DOHH2 (cell line): ENCODE data around the gene ADGRB3.
"Not testable (repeated sequence)": the region's sequence is repeated elsewhere in the genome, so short reads cannot be mapped to it uniquely, and the experiment has no call there.

ENCODE experiments used
- H3F3A ChIP-seq: fragments of 200-600 bp; sonication (generic), shearing (Covaris generic); 2 replicates; pipeline ENCODE4 v1.6.0; 2016; ENCODE audit warnings: antibody characterized with exemption, mild to moderate bottlenecking; ENCODE audit not compliant: control insufficient read depth, insufficient read depth
- H3K27ac ChIP-seq: fragments of 200-600 bp; sonication (generic); 2 replicates; pipeline ENCODE4 v1.5.1; 2014; ENCODE audit warnings: low read depth, mild to moderate bottlenecking, low read length, moderate library complexity
- H3K27me3 ChIP-seq: fragments of 200-600 bp; sonication (generic); 2 replicates; pipeline ENCODE4 v1.6.1; 2014; ENCODE audit warnings: mild to moderate bottlenecking, low read length, mixed read lengths; ENCODE audit not compliant: control insufficient read depth
- H3K36me3 ChIP-seq: fragments of 200-600 bp; sonication (generic); 2 replicates; pipeline ENCODE4 v1.6.1; 2014; ENCODE audit warnings: mild to moderate bottlenecking, low read length, moderate library complexity, mixed read lengths; ENCODE audit not compliant: control insufficient read depth
- H3K4me1 ChIP-seq: fragments of 200-600 bp; sonication (generic); 2 replicates; pipeline ENCODE4 v1.6.1; 2014; ENCODE audit warnings: mild to moderate bottlenecking, low read length, mixed read lengths; ENCODE audit not compliant: control insufficient read depth
- H3K4me2 ChIP-seq: fragments of 200-600 bp; sonication (generic); 2 replicates; pipeline ENCODE4 v1.6.0; 2014; ENCODE audit warnings: mild to moderate bottlenecking, low read length, moderate library complexity
- H3K4me3 ChIP-seq: fragments of 200-600 bp; sonication (generic); 2 replicates; pipeline ENCODE4 v1.5.1; 2014; ENCODE audit warnings: mild to moderate bottlenecking, low read length, mixed read lengths
- H3K79me2 ChIP-seq: fragments of 200-600 bp; sonication (generic); 2 replicates; pipeline ENCODE4 v1.6.1; 2014; ENCODE audit warnings: mild to moderate bottlenecking, low read length, mixed read lengths; ENCODE audit not compliant: control insufficient read depth
- H3K9me2 ChIP-seq: fragments of 200-600 bp; sonication (generic); replicated peaks from 2 replicates; pipeline ENCODE4 v1.6.1; 2014; ENCODE audit warnings: mild to moderate bottlenecking, low read length, mixed read lengths; ENCODE audit not compliant: control insufficient read depth
- H3K9me3 ChIP-seq: fragments of 200-600 bp; sonication (generic); 2 replicates; pipeline ENCODE4 v1.6.1; 2014; ENCODE audit warnings: antibody characterized with exemption, low read length, mixed read lengths; ENCODE audit not compliant: control insufficient read depth, insufficient read depth
- H4K20me1 ChIP-seq: fragments of 200-600 bp; sonication (generic); 2 replicates; pipeline ENCODE4 v1.6.0; 2014; ENCODE audit warnings: low read depth, mild to moderate bottlenecking, antibody characterized with exemption, low read length, moderate library complexity; ENCODE audit not compliant: control insufficient read depth, insufficient read depth
- EZH2phosphoT487 ChIP-seq: fragments of 200-600 bp; sonication (generic); IDR thresholded peaks from 2 replicates; pipeline ENCODE4 v1.6.1; 2017; ENCODE audit warnings: borderline replicate concordance, mild to moderate bottlenecking, antibody characterized with exemption, low read length, moderate library complexity, mixed read lengths
- TF ChIP-seq, protein P1 (sequence below): fragments of 200-600 bp; sonication (generic); IDR thresholded peaks from one replicate; pipeline ENCODE4 v1.5.1; 2014; ENCODE audit warnings: antibody characterized with exemption, mild to moderate bottlenecking, low read depth, low read length; ENCODE audit not compliant: poor library complexity, severe bottlenecking

ADGRB3 gene

DNA sequence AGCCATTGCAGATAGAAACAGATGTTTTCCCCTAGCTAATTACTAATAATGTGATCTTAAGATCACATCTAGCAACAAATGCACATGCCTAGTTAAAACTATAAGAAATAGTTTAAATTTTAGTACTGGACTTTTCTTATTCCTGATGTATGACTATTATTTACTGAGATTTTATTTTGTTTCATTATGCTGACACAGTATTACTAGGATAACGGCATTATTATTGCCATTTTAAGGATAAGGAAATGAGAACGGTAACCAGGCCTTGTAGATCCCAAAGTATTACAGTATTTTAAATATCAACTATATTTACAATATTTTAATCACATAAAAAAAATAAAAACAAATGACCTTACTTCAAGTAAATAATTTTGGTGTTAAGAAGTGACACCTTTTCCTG lies 240.3 kb downstream of the ADGRB3 start:
- H3K9me2 ChIP-seq: no peaks in the 10 kb centered on the region
- H3K4me2 ChIP-seq: no peak overlapping the region
- H3K36me3 ChIP-seq: no peaks in the 10 kb centered on the region
- H3K9me3 ChIP-seq: no peaks in the 10 kb centered on the region
- TF ChIP-seq EZH2phosphoT487: no peak
- TF ChIP-seq, protein P1, sequence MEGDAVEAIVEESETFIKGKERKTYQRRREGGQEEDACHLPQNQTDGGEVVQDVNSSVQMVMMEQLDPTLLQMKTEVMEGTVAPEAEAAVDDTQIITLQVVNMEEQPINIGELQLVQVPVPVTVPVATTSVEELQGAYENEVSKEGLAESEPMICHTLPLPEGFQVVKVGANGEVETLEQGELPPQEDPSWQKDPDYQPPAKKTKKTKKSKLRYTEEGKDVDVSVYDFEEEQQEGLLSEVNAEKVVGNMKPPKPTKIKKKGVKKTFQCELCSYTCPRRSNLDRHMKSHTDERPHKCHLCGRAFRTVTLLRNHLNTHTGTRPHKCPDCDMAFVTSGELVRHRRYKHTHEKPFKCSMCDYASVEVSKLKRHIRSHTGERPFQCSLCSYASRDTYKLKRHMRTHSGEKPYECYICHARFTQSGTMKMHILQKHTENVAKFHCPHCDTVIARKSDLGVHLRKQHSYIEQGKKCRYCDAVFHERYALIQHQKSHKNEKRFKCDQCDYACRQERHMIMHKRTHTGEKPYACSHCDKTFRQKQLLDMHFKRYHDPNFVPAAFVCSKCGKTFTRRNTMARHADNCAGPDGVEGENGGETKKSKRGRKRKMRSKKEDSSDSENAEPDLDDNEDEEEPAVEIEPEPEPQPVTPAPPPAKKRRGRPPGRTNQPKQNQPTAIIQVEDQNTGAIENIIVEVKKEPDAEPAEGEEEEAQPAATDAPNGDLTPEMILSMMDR: no peak
- H3K4me3 ChIP-seq: no peak overlapping the region
- no peaks in the 10 kb centered on the region for H3F3A ChIP-seq
- H3K4me1 ChIP-seq: no peaks in the 10 kb centered on the region
- no peaks in the 10 kb centered on the region for H4K20me1 ChIP-seq
- no peak overlapping the region for H3K27ac ChIP-seq
- H3K79me2 ChIP-seq: no peaks in the 10 kb centered on the region
- H3K27me3 ChIP-seq: no peaks in the 10 kb centered on the region; the same call in 1 of the 2 replicates

DNA sequence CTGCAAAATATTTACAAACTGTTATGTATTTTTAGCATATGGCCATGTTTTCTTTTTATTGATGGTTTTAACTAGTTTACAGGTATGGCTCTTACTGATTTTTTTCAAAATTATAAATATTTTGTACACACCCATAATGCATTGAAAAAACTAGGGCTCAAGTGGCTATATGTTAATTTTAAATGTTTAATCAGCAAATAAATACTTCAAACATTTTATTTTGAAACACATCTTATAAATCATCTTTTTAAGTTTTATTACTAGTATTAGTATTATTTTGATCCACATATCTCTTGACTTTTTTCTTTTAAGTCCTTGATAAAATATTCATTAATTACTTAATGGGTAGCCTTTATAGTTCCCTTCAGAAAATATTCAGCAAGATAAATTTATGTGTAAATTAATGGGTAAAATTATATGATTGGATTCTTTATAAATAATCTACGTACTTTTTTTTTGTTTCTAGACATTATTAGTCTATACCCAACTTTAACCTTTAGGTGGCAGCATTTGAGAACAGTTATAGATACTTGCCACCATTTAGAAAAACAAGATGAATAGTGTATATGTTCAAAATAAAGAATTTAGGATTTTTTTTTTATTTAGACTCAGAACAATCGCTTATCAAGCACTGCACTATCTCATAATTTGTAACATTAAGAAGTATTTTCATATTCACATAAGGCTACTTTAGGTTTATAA lies 241.9 kb downstream of the ADGRB3 start:
- no peak overlapping the region for H3K27ac ChIP-seq
- H3K27me3 ChIP-seq: no peaks in the 10 kb centered on the region; the same call in 1 of the 2 replicates
- no peaks in the 10 kb centered on the region for H4K20me1 ChIP-seq
- H3K36me3 ChIP-seq: no peaks in the 10 kb centered on the region
- H3F3A ChIP-seq: no peaks in the 10 kb centered on the region
- no peaks in the 10 kb centered on the region for H3K4me1 ChIP-seq
- H3K9me3 ChIP-seq: no peaks in the 10 kb centered on the region
- no peaks in the 10 kb centered on the region for H3K79me2 ChIP-seq
- no peaks in the 10 kb centered on the region for H3K9me2 ChIP-seq
- TF ChIP-seq, protein P1: peak; percentile 44
- no peak for TF ChIP-seq EZH2phosphoT487
- H3K4me2 ChIP-seq: no peak overlapping the region
- no peak overlapping the region for H3K4me3 ChIP-seq

DNA sequence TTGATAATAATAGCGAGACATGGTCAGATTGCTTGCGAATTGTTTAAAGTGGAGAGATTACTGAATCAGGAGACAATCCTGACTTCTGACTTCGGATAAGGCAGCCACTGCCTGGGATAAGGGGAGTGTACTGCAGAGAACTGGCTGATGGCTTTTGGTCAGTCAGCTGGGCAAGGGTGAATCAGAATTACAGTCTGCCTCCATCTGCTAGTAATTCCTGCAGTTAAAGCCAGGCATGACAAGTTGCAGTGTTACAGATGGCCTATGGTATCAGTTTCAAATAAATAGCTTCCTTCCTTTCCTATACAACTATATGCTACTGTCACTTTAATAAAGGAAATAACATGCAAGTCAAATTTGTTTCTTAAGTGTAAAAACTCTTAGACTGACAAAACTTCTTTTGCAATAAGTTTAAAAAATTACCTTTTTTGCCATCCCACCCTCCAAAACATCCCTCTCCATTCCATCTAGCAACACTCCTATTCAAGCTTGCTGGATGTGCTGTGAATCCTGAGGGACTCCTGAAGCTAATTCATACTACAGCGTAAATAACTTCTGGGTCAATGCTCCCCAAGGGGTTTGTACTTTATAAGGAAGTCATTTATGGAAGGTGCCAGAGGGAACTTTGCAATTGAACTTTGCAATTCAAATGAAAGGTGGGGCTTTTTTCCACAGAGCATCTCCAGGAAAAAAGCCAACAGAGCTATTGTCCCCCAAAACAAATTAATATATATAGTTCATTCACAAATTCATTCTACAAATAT lies 245.2 kb downstream of the ADGRB3 start:
- Histone ChIP-seq H3K4me2 (no peak overlapping the region), H3K79me2 (no peaks in the 10 kb centered on the region), H3F3A (no peaks in the 10 kb centered on the region), H4K20me1 (no peaks in the 10 kb centered on the region), H3K27ac (no peak overlapping the region), H3K4me3 (no peak overlapping the region), H3K9me3 (no peaks in the 10 kb centered on the region), H3K4me1 (no peaks in the 10 kb centered on the region), H3K9me2 (no peaks in the 10 kb centered on the region), H3K36me3 (no peaks in the 10 kb centered on the region), H3K27me3 (no peaks in the 10 kb centered on the region)
- no peak for TF ChIP-seq EZH2phosphoT487
- TF ChIP-seq, protein P1: no peak

DNA sequence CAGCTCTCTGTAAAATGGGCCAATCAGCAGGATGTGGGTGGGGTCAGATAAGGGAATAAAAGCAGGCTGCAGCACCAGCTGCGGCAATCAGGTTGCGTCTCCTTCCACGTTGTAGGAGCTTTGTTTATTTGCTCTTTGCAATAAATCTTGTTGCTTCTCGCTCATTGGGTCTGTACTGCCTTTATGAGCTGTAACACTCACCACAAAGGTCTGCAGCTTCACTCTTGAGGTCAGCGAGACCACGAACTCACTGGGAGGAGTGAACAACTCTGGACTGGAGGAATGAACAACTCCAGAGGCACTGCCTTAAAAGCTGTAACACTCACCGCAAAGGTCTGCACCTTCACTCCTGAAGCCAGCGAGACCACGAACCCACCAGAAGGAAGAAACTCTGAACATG lies 248.2 kb downstream of the ADGRB3 start:
- not testable (repeated sequence) for H3F3A ChIP-seq, H3K4me2 ChIP-seq, H3K79me2 ChIP-seq, H3K36me3 ChIP-seq, H4K20me1 ChIP-seq, H3K27me3 ChIP-seq, H3K9me3 ChIP-seq, H3K4me1 ChIP-seq, H3K27ac ChIP-seq, H3K9me2 ChIP-seq, H3K4me3 ChIP-seq
